IMR-90 (cell line): Measurements from ENCODE around the gene ZNF565. TPM values are rescaled to one million over a fixed set of nuclear protein-coding genes. Genes with fewer than 3 reads are reported as not detected.
"Not testable (repeated sequence)": the region's sequence is repeated elsewhere in the genome, so short reads cannot be mapped to it uniquely, and the experiment has no call there.

Experiments used
- ATAC-seq: fragments of 200-7000 bp; cut with Tn5 transposase; 2 replicates; pipeline ENCODE4 v1.9.1; 2020; ENCODE audit warnings: low read depth, mild to moderate bottlenecking, moderate library complexity
- BruUV-seq: library from RNA; stranded (reverse); fragments of 400-500 nt; replicated peaks from 2 replicates; lab custom pipeline; 2021; lab: Mats Ljungman, UMichigan
- CTCF ChIA-PET: fragments of 300-600 bp; formaldehyde crosslinking; extraction: SDS; loops from one replicate; lab custom pipeline; 2021; ENCODE audit warnings: antibody characterized with exemption; lab: Yijun Ruan, JAX
- POLR2A ChIA-PET: fragments of 300-600 bp; sonication (Branson Sonifier 250); formaldehyde crosslinking; loops from one replicate; lab custom pipeline; 2022; ENCODE audit warnings: antibody characterized with exemption; ENCODE audit not compliant: unreplicated experiment; lab: Charles Lee
- DNase-seq: peaks from one replicate; pipeline ENCODE4 v3.0.0; 2013
- H2AFZ ChIP-seq: replicated peaks from 2 replicates; pipeline ENCODE3; 2013; ENCODE audit warnings: low read length, mild to moderate bottlenecking; ENCODE audit not compliant: poor library complexity
- H2AK5ac ChIP-seq: 2 replicates; pipeline ENCODE4 v1.6.1; 2013; ENCODE audit warnings: low read depth, low read length, inconsistent platforms
- H2AK9ac ChIP-seq: replicated peaks from 2 replicates; pipeline ENCODE3; 2013; ENCODE audit warnings: mild to moderate bottlenecking, low read depth, low read length, moderate library complexity; ENCODE audit not compliant: poor library complexity
- H2BK120ac ChIP-seq: 2 replicates; pipeline ENCODE4 v1.6.1; 2013; ENCODE audit warnings: low read depth, low read length, inconsistent platforms
- H2BK15ac ChIP-seq: 3 replicates; pipeline ENCODE4 v1.6.1; 2013; ENCODE audit warnings: low read depth, low read length, inconsistent platforms
- H2BK20ac ChIP-seq: 2 replicates; pipeline ENCODE4 v1.6.1; 2013; ENCODE audit warnings: low read depth, mild to moderate bottlenecking, inconsistent platforms, low read length, moderate library complexity
- H2BK5ac ChIP-seq: 2 replicates; pipeline ENCODE4 v1.6.1; 2013; ENCODE audit warnings: mild to moderate bottlenecking, low read depth, low read length, inconsistent platforms; ENCODE audit not compliant: poor library complexity, severe bottlenecking
- H3K14ac ChIP-seq: replicated peaks from 2 replicates; pipeline ENCODE4 v1.6.1; 2013; ENCODE audit warnings: low read depth, low read length, inconsistent platforms
- H3K18ac ChIP-seq: 2 replicates; pipeline ENCODE4 v1.6.1; 2013; ENCODE audit warnings: low read depth, low read length, control low read depth
- H3K23ac ChIP-seq: 2 replicates; pipeline ENCODE4 v1.6.1; 2013; ENCODE audit warnings: low read depth, low read length, inconsistent platforms
- H3K27ac ChIP-seq: 2 replicates; pipeline ENCODE4 v1.5.1; 2013; ENCODE audit warnings: mild to moderate bottlenecking, control low read depth, low read length; ENCODE audit not compliant: insufficient read depth
- H3K27me3 ChIP-seq: 2 replicates; pipeline ENCODE4 v1.6.1; 2013; ENCODE audit warnings: low read length; ENCODE audit not compliant: control insufficient read depth, insufficient read depth
- H3K36me3 ChIP-seq: 2 replicates; pipeline ENCODE4 v1.6.1; 2013; ENCODE audit warnings: low read length, mixed read lengths; ENCODE audit not compliant: control insufficient read depth, insufficient read depth
- H3K4ac ChIP-seq: 2 replicates; pipeline ENCODE4 v1.6.1; 2013; ENCODE audit warnings: low read depth, low read length, inconsistent platforms
- H3K4me1 ChIP-seq: 2 replicates; pipeline ENCODE4 v1.6.1; 2013; ENCODE audit warnings: low read length, mixed read lengths; ENCODE audit not compliant: control insufficient read depth, insufficient read depth
- H3K4me2 ChIP-seq: 2 replicates; pipeline ENCODE4 v1.6.1; 2013; ENCODE audit warnings: low read depth, mild to moderate bottlenecking, control low read depth, low read length, moderate library complexity
- H3K4me3 ChIP-seq: 2 replicates; pipeline ENCODE4 v1.5.1; 2013; ENCODE audit warnings: low read depth, mild to moderate bottlenecking, control low read depth, low read length, moderate library complexity; ENCODE audit not compliant: insufficient read depth
- H3K56ac ChIP-seq: 2 replicates; pipeline ENCODE4 v1.6.1; 2013; ENCODE audit warnings: low read length, inconsistent platforms; ENCODE audit not compliant: insufficient read depth; ENCODE audit errors: extremely low read depth
- H3K79me1 ChIP-seq, 2 experiments: 2 replicates each; pipeline ENCODE4 v1.6.1; 2013; ENCODE audit warnings: low read length in 2 of 2, inconsistent platforms in 1 of 2, low read depth in 1 of 2
- H3K9ac ChIP-seq: 2 replicates; pipeline ENCODE4 v1.6.1; 2013; ENCODE audit warnings: low read depth, low read length, control low read depth
- H3K9me1 ChIP-seq: 2 replicates; pipeline ENCODE4 v1.6.1; 2013; ENCODE audit warnings: low read length, inconsistent platforms; ENCODE audit not compliant: insufficient read depth
- H3K9me3 ChIP-seq: 2 replicates; pipeline ENCODE4 v1.6.1; 2013; ENCODE audit warnings: low read length; ENCODE audit not compliant: control insufficient read depth, insufficient read depth
- H4K20me1 ChIP-seq: 2 replicates; pipeline ENCODE4 v1.6.1; 2013; ENCODE audit warnings: low read length, inconsistent platforms; ENCODE audit not compliant: insufficient read depth
- H4K5ac ChIP-seq: 2 replicates; pipeline ENCODE4 v1.6.1; 2013; ENCODE audit warnings: mild to moderate bottlenecking, low read depth, low read length, control low read depth
- H4K8ac ChIP-seq, 2 experiments: 2 replicates each; pipeline ENCODE4 v1.6.1; 2013; ENCODE audit warnings: low read depth in 2 of 2, low read length in 2 of 2, control low read depth in 1 of 2, inconsistent platforms in 1 of 2
- H4K91ac ChIP-seq: 2 replicates; pipeline ENCODE4 v1.6.1; 2013; ENCODE audit warnings: low read depth, low read length, inconsistent platforms; ENCODE audit not compliant: insufficient read depth
- WGBS, 2 experiments: methylation state at CpG; one replicate each; pipeline versions ENCODE4 v1.1.5 to v1.1.7; 2013; ENCODE audit warnings: missing lambda C conversion rate in 2 of 2; ENCODE audit not compliant: insufficient read length in 1 of 2; ENCODE audit errors: extremely low coverage in 2 of 2; 5-methylcytosine and 5-hydroxymethylcytosine counted together
- dilution Hi-C: fragments of 300-500 bp; cut with HindIII; formaldehyde crosslinking; loops from one replicate; pipeline ENCODE4 v1.14.3; 2018; ENCODE audit warnings: low sequenced_read_pairs; ENCODE audit not compliant: unreplicated experiment
- in situ Hi-C: fragments of 300-500 bp; cut with MboI; formaldehyde crosslinking; loops from 3 replicates; pipeline ENCODE4 v1.14.3; 2019; ENCODE audit warnings: low sequenced_read_pairs, inconsistent platforms, mixed read lengths
- intact Hi-C: fragments of 100-400 bp; cut with micrococcal nuclease; formaldehyde crosslinking; loops from 2 replicates; pipeline ENCODE4 v1.10.0; 2022
- polyA plus RNA-seq, 3 experiments: library from polyadenylated mRNA; depleted of rRNA; stranded (reverse); fragments of >200 nt; gene quantifications; 2 replicates each; pipeline ENCODE4 v1.2.3, GENCODE V29; 2012; ENCODE audit warnings: low replicate concordance in 1 of 3
- total RNA-seq: library from RNA; depleted of rRNA; stranded (reverse); fragments of >200 nt; gene quantifications from 2 replicates; pipeline ENCODE4 v1.2.3, GENCODE V29; 2012

The ZNF565 gene
- total and polyA plus RNA-seq, 2 of the 4 experiments (the other 2 are of a cell fraction) = 2.3 to 7.5 TPM

GRCh38 chr19:36186722-36187121, 27.7 kb downstream of the ZNF565 start:
- ATAC-seq, H3K4ac ChIP-seq, H3K9me3 ChIP-seq, H3K4me3 ChIP-seq, H3K56ac ChIP-seq, H3K23ac ChIP-seq, POLR2A ChIA-PET, H2AFZ ChIP-seq, H2BK15ac ChIP-seq, H2AK5ac ChIP-seq, H3K4me2 ChIP-seq, H3K18ac ChIP-seq, DNase-seq, H4K91ac ChIP-seq, H2BK5ac ChIP-seq, H3K9ac ChIP-seq, H3K27me3 ChIP-seq, H2BK20ac ChIP-seq, H3K14ac ChIP-seq, intact Hi-C loops, H3K36me3 ChIP-seq, H4K5ac ChIP-seq, H3K4me1 ChIP-seq, dilution Hi-C loops, H2BK120ac ChIP-seq, H3K79me1 ChIP-seq, BruUV-seq, H3K27ac ChIP-seq, H3K9me1 ChIP-seq, H4K8ac ChIP-seq, H2AK9ac ChIP-seq, H4K20me1 ChIP-seq: not testable (repeated sequence)
- CTCF ChIA-PET = interaction anchor here (1.2 kb wide), 1 partner anchor 51 kb away, joined by 3 read pairs; no protein-coding TSS in a partner anchor
- no CpG with 5 or more reads among the region's 5 CpGs for WGBS, 2 experiments
- in situ Hi-C loops = loop anchor here (25.0 kb wide), 1 partner anchor 301 kb away; the partner anchor contains the start of gene ZNF566
